Fibroblast of skin of back (primary cell): ENCODE data around the gene CCL19.

Source experiments
- DNase-seq: peaks from one replicate; pipeline ENCODE4 v3.0.0-alpha.2; 2013

CCL19 gene

GRCh38 chr9:34693560-34693959 is 2.5 kb upstream of the CCL19 start:
- DNase-seq, result no peak

- DNase-seq, result no peak
Measured at GRCh38 chr9:34691936-34692315, 850 bp upstream of the CCL19 start.

GRCh38 chr9:34689512-34689911 is 1.6 kb downstream of the CCL19 start:
- no peak for DNase-seq

GRCh38 chr9:34689116-34689470 is 2.0 kb downstream of the CCL19 start:
- no peak for DNase-seq

- no peak for DNase-seq
Measured at GRCh38 chr9:34688329-34689115, 2.6 kb downstream of the CCL19 start.

GRCh38 chr9:34687276-34688030 is 3.6 kb downstream of the CCL19 start:
- DNase-seq, result no peak

GRCh38 chr9:34686732-34687131 is 4.3 kb downstream of the CCL19 start:
- DNase-seq, result no peak

GRCh38 chr9:34686231-34686630 is 4.8 kb downstream of the CCL19 start:
- peak; percentile 22 for DNase-seq

- DNase-seq, result no peak
Measured at GRCh38 chr9:34685591-34685990, 5.5 kb downstream of the CCL19 start.

GRCh38 chr9:34684816-34685215 is 6.3 kb downstream of the CCL19 start:
- DNase-seq, result no peak

GRCh38 chr9:34684145-34684544 is 6.9 kb downstream of the CCL19 start:
- no peak for DNase-seq

GRCh38 chr9:34675869-34676268 is 15.2 kb downstream of the CCL19 start:
- no peak for DNase-seq

- DNase-seq, result peak; percentile 71
Measured at GRCh38 chr9:34675048-34675714, 15.9 kb downstream of the CCL19 start.

- no peak for DNase-seq
Measured at GRCh38 chr9:34674440-34674839, 16.6 kb downstream of the CCL19 start.

GRCh38 chr9:34671307-34671706 is 19.8 kb downstream of the CCL19 start:
- no peak for DNase-seq

- DNase-seq, result no peak
Measured at GRCh38 chr9:34669809-34670562, 21.1 kb downstream of the CCL19 start.

GRCh38 chr9:34665381-34666250 is 25.5 kb downstream of the CCL19 start:
- peak; percentile 95 for DNase-seq

GRCh38 chr9:34665067-34665380 is 26.1 kb downstream of the CCL19 start:
- DNase-seq, result no peak

GRCh38 chr9:34664281-34665066 is 26.6 kb downstream of the CCL19 start:
- DNase-seq, result peak; percentile 78

GRCh38 chr9:34663303-34663605 is 27.8 kb downstream of the CCL19 start:
- DNase-seq, result no peak

- DNase-seq, result no peak
Measured at GRCh38 chr9:34662526-34663302, 28.4 kb downstream of the CCL19 start, which contains the start of gene CCL27. Gene CCL27 (minus strand): TSS chr9:34662657. CDS start chr9:34662633, 24 bp downstream.
